Measurements from ENCODE around the gene ABHD16B. TPM values are rescaled to one million over a fixed set of nuclear protein-coding genes. Genes with fewer than 3 reads are reported as not detected.

The ABHD16B gene
- total and polyA plus RNA-seq, 2 experiments from 2014 or later, result not detected

GRCh38 chr20:63894358-63895201 is 33.3 kb downstream of the ABHD16B start, which contains the start of gene DNAJC5 (continued):
- TF ChIP-seq, protein P1, sequence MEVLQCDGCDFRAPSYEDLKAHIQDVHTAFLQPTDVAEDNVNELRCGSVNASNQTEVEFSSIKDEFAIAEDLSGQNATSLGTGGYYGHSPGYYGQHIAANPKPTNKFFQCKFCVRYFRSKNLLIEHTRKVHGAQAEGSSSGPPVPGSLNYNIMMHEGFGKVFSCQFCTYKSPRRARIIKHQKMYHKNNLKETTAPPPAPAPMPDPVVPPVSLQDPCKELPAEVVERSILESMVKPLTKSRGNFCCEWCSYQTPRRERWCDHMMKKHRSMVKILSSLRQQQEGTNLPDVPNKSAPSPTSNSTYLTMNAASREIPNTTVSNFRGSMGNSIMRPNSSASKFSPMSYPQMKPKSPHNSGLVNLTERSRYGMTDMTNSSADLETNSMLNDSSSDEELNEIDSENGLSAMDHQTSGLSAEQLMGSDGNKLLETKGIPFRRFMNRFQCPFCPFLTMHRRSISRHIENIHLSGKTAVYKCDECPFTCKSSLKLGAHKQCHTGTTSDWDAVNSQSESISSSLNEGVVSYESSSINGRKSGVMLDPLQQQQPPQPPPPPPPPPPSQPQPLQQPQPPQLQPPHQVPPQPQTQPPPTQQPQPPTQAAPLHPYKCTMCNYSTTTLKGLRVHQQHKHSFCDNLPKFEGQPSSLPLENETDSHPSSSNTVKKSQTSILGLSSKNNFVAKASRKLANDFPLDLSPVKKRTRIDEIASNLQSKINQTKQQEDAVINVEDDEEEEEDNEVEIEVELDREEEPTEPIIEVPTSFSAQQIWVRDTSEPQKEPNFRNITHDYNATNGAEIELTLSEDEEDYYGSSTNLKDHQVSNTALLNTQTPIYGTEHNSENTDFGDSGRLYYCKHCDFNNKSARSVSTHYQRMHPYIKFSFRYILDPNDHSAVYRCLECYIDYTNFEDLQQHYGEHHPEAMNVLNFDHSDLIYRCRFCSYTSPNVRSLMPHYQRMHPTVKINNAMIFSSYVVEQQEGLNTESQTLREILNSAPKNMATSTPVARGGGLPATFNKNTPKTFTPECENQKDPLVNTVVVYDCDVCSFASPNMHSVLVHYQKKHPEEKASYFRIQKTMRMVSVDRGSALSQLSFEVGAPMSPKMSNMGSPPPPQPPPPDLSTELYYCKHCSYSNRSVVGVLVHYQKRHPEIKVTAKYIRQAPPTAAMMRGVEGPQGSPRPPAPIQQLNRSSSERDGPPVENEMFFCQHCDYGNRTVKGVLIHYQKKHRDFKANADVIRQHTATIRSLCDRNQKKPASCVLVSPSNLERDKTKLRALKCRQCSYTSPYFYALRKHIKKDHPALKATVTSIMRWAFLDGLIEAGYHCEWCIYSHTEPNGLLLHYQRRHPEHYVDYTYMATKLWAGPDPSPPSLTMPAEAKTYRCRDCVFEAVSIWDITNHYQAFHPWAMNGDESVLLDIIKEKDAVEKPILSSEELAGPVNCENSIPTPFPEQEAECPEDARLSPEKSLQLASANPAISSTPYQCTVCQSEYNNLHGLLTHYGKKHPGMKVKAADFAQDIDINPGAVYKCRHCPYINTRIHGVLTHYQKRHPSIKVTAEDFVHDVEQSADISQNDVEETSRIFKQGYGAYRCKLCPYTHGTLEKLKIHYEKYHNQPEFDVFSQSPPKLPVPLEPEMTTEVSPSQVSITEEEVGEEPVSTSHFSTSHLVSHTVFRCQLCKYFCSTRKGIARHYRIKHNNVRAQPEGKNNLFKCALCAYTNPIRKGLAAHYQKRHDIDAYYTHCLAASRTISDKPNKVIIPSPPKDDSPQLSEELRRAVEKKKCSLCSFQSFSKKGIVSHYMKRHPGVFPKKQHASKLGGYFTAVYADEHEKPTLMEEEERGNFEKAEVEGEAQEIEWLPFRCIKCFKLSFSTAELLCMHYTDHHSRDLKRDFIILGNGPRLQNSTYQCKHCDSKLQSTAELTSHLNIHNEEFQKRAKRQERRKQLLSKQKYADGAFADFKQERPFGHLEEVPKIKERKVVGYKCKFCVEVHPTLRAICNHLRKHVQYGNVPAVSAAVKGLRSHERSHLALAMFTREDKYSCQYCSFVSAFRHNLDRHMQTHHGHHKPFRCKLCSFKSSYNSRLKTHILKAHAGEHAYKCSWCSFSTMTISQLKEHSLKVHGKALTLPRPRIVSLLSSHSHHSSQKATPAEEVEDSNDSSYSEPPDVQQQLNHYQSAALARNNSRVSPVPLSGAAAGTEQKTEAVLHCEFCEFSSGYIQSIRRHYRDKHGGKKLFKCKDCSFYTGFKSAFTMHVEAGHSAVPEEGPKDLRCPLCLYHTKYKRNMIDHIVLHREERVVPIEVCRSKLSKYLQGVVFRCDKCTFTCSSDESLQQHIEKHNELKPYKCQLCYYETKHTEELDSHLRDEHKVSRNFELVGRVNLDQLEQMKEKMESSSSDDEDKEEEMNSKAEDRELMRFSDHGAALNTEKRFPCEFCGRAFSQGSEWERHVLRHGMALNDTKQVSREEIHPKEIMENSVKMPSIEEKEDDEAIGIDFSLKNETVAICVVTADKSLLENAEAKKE (CRISPR knock-in tag; IDR thresholded peaks at IDR 0.05), result no peak

DNA sequence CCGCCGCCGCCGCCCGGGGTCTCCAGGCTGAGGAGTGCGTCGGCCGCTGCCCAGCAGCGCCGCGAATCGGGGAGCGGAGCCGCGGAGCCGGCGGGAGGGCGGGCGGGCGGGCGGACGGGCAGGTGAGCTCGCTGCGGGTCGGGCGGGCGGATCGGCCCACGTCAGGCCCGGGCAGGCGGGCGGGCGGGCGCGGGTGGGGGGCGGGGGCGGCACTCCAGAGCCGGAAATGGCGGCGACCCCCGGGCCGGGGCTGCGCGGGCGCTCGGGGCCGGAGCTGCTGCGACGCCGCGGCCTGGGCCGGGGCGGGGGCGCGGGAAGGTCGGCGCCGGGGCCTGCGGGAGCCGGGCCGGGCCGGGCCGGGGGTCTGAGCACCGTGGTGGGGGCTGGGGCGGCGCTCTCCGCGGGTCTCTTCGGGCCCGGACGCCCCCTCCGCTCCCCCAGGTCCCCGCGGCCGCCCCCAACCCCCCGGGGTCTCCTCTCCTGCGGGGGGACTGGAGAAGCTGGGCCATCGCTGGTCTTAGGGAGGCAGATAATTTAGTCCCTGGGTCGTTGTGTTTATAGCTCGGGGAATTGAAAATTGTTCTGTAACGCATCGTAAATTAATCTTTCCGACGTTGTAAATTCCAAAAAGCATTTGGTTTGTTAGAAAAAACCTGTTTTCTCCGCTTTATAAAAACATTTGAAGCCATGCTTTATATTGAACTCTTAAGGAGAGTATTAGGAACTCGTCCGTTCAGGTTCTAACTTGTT is 34.1 kb downstream of the ABHD16B start:
- H3K36me3 ChIP-seq (ENCODE audit: insufficient read depth), result peaks cover under 1% of the 10 kb centered on the region; the same call in 1 of the 2 replicates
- H2AFZ ChIP-seq, result peak overlapping the region; percentile 0; the same call in 1 of the 2 replicates
- Mint-ChIP-seq H3K27ac (peak overlapping the region; percentile 40; the same call in 1 of the 2 replicates), H3K9me3 (no peaks in the 10 kb centered on the region), H3K4me1 (peaks cover 16% of the 10 kb centered on the region), H3K36me3 (ENCODE audit: low read depth) (peaks cover 10% of the 10 kb centered on the region; the same call in 2 of the 3 replicates), H3K4me3 (peak overlapping the region; percentile 86), H3K27me3 (ENCODE audit: insufficient read depth, low read depth, poor library complexity) (peaks cover 14% of the 10 kb centered on the region)
- H4K20me1 ChIP-seq (replicated peaks; ENCODE audit: insufficient read depth), result peaks cover 27% of the 10 kb centered on the region
- no peaks in the 10 kb centered on the region for H3K9me2 ChIP-seq (ENCODE audit: insufficient read depth)
- H3K4me2 ChIP-seq, result peak overlapping the region; percentile 81
- peaks cover 45% of the 10 kb centered on the region for H3K79me2 ChIP-seq (replicated peaks; ENCODE audit: insufficient read depth)
- no peaks in the 10 kb centered on the region for H3K27me3 ChIP-seq (ENCODE audit: insufficient read depth)
- H3K27ac ChIP-seq (ENCODE audit: low read depth), result no peak overlapping the region
- DNase-seq (ENCODE audit: low spot score) (no peak), ATAC-seq (peak; percentile 4; the same call in 2 of the 3 replicates)
- H3K4me3 ChIP-seq, result peak overlapping the region; percentile 79
- peaks cover 8% of the 10 kb centered on the region; the same call in 1 of the 2 replicates for H3K4me1 ChIP-seq (ENCODE audit: insufficient read depth)
- H3F3A ChIP-seq (replicated peaks; ENCODE audit: low read depth), result peaks cover 19% of the 10 kb centered on the region
- no peak for TF ChIP-seq EZH2 (IDR thresholded peaks at IDR 0.05; ENCODE audit: low read depth, unreplicated experiment)
- TF ChIP-seq ETS1 (IDR thresholded peaks at IDR 0.05), result no peak
- TF ChIP-seq ZNF114 (CRISPR knock-in tag; IDR thresholded peaks at IDR 0.05), result no peak
- no peak for TF ChIP-seq JUNB (IDR thresholded peaks at IDR 0.05; ENCODE audit: unreplicated experiment)
- no peak for TF ChIP-seq STAT1 (IDR thresholded peaks at IDR 0.05; ENCODE audit: unreplicated experiment)
